Measurements from ENCODE around the gene TFPI. TPM values are rescaled to one million over a fixed set of nuclear protein-coding genes. Genes with fewer than 3 reads are reported as not detected.
A peak's percentile ranks its signal among the peaks of the same experiment; 100 is the strongest.

The TFPI gene
- total and polyA plus RNA-seq, 10 of the 15 experiments (the other 5 are each of a cell fraction or from before 2014, with no cell fraction given): 0.07 to 0.59 (median 0.34) TPM

GRCh38 chr2:187475499-187476248 is 78.6 kb downstream of the TFPI start (continued):
- no peak for TF ChIP-seq HSF1 (IDR thresholded peaks at IDR 0.05; ENCODE audit: low read depth, low read length)
- TF ChIP-seq FOXM1 (IDR thresholded peaks at IDR 0.05; ENCODE audit: low read depth, low read length): peak; percentile 56; the same call in 1 of the 2 replicates
- TF ChIP-seq NFIC (IDR thresholded peaks at IDR 0.05; ENCODE audit: low read depth, low read length): peak; percentile 85; the same call in 1 of the 2 replicates
- TF ChIP-seq WRNIP1 (IDR thresholded peaks at IDR 0.05; ENCODE audit: borderline replicate concordance, low read depth, low read length): no peak
- no peak for TF ChIP-seq NKRF (conservative IDR thresholded peaks at IDR 0.05)
- TF ChIP-seq MAX (IDR thresholded peaks at IDR 0.05; ENCODE audit: low read depth, low read length): no peak
- peak; percentile 75 to 81 for TF ChIP-seq IKZF2 (IDR thresholded peaks at IDR 0.05)
- TF ChIP-seq YBX1 (IDR thresholded peaks at IDR 0.05): no peak
- TF ChIP-seq GABPA (IDR thresholded peaks at IDR 0.05; ENCODE audit: low read depth): 0 out of 2 replicates have a peak, but pooled peaks have one; percentile 4
- no peak for TF ChIP-seq POLR2A (IDR thresholded peaks at IDR 0.05; ENCODE audit: low read depth, low read length)
- TF ChIP-seq BMI1 (IDR thresholded peaks at IDR 0.05; ENCODE audit: borderline replicate concordance): peak; percentile 48; the same call in 1 of the 2 replicates
- no peak for TF ChIP-seq TCF7 (IDR thresholded peaks at IDR 0.05; ENCODE audit: borderline replicate concordance)
- TF ChIP-seq IRF3 (IDR thresholded peaks at IDR 0.05): no peak
- TF ChIP-seq ZNF622 (IDR thresholded peaks at IDR 0.05): no peak
- no peak for TF ChIP-seq SMAD1 (IDR thresholded peaks at IDR 0.05; ENCODE audit: low read depth, partially characterized antibody)
- TF ChIP-seq FOXK2 (IDR thresholded peaks at IDR 0.05): no peak
- TF ChIP-seq FOS (IDR thresholded peaks at IDR 0.05; ENCODE audit: borderline replicate concordance, extremely low read depth, insufficient read length): no peak
- no peak for TF ChIP-seq PBX3 (IDR thresholded peaks at IDR 0.05; ENCODE audit: insufficient replicate concordance, low read depth, low read length)
- TF ChIP-seq BCL11A (IDR thresholded peaks at IDR 0.05; ENCODE audit: low read depth, low read length): peak; percentile 80
- no peak for TF ChIP-seq E2F8 (IDR thresholded peaks at IDR 0.05; ENCODE audit: low read depth, partially characterized antibody)
- TF ChIP-seq SPI1 (IDR thresholded peaks at IDR 0.05; ENCODE audit: borderline replicate concordance, insufficient read depth, low read depth, low read length): peak; percentile 92
- peak; percentile 77 for TF ChIP-seq JUNB (IDR thresholded peaks at IDR 0.05)

All from GM12878 (cell line).